Measurements from ENCODE around the gene CRX. TPM values are rescaled to one million over a fixed set of nuclear protein-coding genes. Genes with fewer than 3 reads are reported as not detected.

Gene CRX
- total RNA-seq, 1 experiment from 2014 or later, result not detected

GRCh38 chr19:47886010-47886559 lies 64.3 kb downstream of the CRX start, which contains the start of gene SULT2A1:
Gene SULT2A1, minus strand, starts transcription at chr19:47886315. Its CDS starts 58 bp downstream, at chr19:47886257.
- Histone ChIP-seq H3K27ac (no peak within 1 kb of the TSS), H3K27me3 (ENCODE audit: insufficient read depth, low read depth) (peaks cover 80% of the 10 kb centered on the region), H2AFZ (no peak within 1 kb of the TSS), H3F3A (ENCODE audit: insufficient read depth, low read depth) (0 out of 2 replicates have a peak, but pooled peaks cover 6% of the 10 kb centered on the region), H3K9me3 (ENCODE audit: insufficient read depth, low read depth) (no peaks in the 10 kb centered on the region), H3K4me3 (no peak within 1 kb of the TSS), H3K4me2 (no peak within 1 kb of the TSS; the same call in 1 of the 2 replicates), H3K36me3 (ENCODE audit: low read depth) (no peaks in the 10 kb centered on the region), H3K9me2 (ENCODE audit: insufficient read depth) (no peaks in the 10 kb centered on the region), H3K79me2 (ENCODE audit: low read depth) (no peaks in the 10 kb centered on the region), H3K4me1 (replicated peaks; ENCODE audit: insufficient read depth) (no peaks in the 10 kb centered on the region), H4K20me1 (ENCODE audit: insufficient read depth) (no peaks in the 10 kb centered on the region)
- DNase-seq, result no peak
- TF ChIP-seq EZH2 (IDR thresholded peaks at IDR 0.05; ENCODE audit: low read depth), result no peak
- TF ChIP-seq CTCF (conservative IDR thresholded peaks at IDR 0.05), result no peak
- ChIA-PET CTCF (interaction anchor here (0.5 kb wide), 1 partner anchor 188 kb away, joined by 5 read pairs; no protein-coding TSS in a partner anchor), POLR2A (ENCODE audit: unreplicated experiment) (interaction anchor here (0.6 to 0.9 kb wide), 2 partner anchors 70 to 140 kb away, joined by 3 to 10 read pairs; no protein-coding TSS in a partner anchor)
- intact Hi-C loops (cut with micrococcal nuclease; ENCODE audit: unreplicated experiment), result no loop called here
- no TSS peak for BruUV-seq (replicated peaks)

- no peaks in the 10 kb centered on the region for H3K4me1 ChIP-seq (replicated peaks; ENCODE audit: insufficient read depth)
Measured at GRCh38 chr19:47890865-47891621, 69.3 kb downstream of the CRX start.

GRCh38 chr19:47891622-47891922 lies 69.8 kb downstream of the CRX start:
- no peak overlapping the region for H2AFZ ChIP-seq
- peaks cover 62% of the 10 kb centered on the region for H3K27me3 ChIP-seq (ENCODE audit: insufficient read depth, low read depth)
- CTCF ChIA-PET, result no interaction called here
- no peak for DNase-seq
- no peaks in the 10 kb centered on the region for H3K9me2 ChIP-seq (ENCODE audit: insufficient read depth)
- H3F3A ChIP-seq (ENCODE audit: insufficient read depth, low read depth), result no peaks in the 10 kb centered on the region; the same call in 1 of the 2 replicates
- intact Hi-C loops (cut with micrococcal nuclease; ENCODE audit: unreplicated experiment), result no loop called here
- POLR2A ChIA-PET (ENCODE audit: unreplicated experiment), result no interaction called here
- H3K79me2 ChIP-seq (ENCODE audit: low read depth), result no peaks in the 10 kb centered on the region
- H3K9me3 ChIP-seq (ENCODE audit: insufficient read depth, low read depth), result peaks cover 8% of the 10 kb centered on the region; the same call in 1 of the 2 replicates
- no peaks in the 10 kb centered on the region for H4K20me1 ChIP-seq (ENCODE audit: insufficient read depth)
- no peak overlapping the region for H3K4me2 ChIP-seq
- no peaks in the 10 kb centered on the region for H3K4me1 ChIP-seq (replicated peaks; ENCODE audit: insufficient read depth)
- no TSS peak for BruUV-seq (replicated peaks)
- H3K27ac ChIP-seq, result no peak overlapping the region
- no peak for TF ChIP-seq CTCF (conservative IDR thresholded peaks at IDR 0.05)
- TF ChIP-seq EZH2 (IDR thresholded peaks at IDR 0.05; ENCODE audit: low read depth), result no peak
- H3K4me3 ChIP-seq, result no peak overlapping the region
- no peaks in the 10 kb centered on the region for H3K36me3 ChIP-seq (ENCODE audit: low read depth)

More at GRCh38 chr19:47890865-47891621, 69.3 kb downstream of the CRX start:
- ChIA-PET POLR2A (ENCODE audit: unreplicated experiment) (no interaction called here), CTCF (no interaction called here)
- DNase-seq, result no peak
- no peaks in the 10 kb centered on the region for H3K36me3 ChIP-seq (ENCODE audit: low read depth)
- intact Hi-C loops (cut with micrococcal nuclease; ENCODE audit: unreplicated experiment), result no loop called here
- no peak for TF ChIP-seq CTCF (conservative IDR thresholded peaks at IDR 0.05)
- TF ChIP-seq EZH2 (IDR thresholded peaks at IDR 0.05; ENCODE audit: low read depth), result no peak
- no TSS peak for BruUV-seq (replicated peaks)
- H3F3A ChIP-seq (ENCODE audit: insufficient read depth, low read depth), result no peaks in the 10 kb centered on the region; the same call in 1 of the 2 replicates
- no peaks in the 10 kb centered on the region for H3K79me2 ChIP-seq (ENCODE audit: low read depth)
- no peak overlapping the region for H3K4me2 ChIP-seq
- H3K4me3 ChIP-seq, result no peak overlapping the region
- H3K27me3 ChIP-seq (ENCODE audit: insufficient read depth, low read depth), result peaks cover 62% of the 10 kb centered on the region
- no peak overlapping the region for H2AFZ ChIP-seq
- H4K20me1 ChIP-seq (ENCODE audit: insufficient read depth), result no peaks in the 10 kb centered on the region
- no peak overlapping the region for H3K27ac ChIP-seq
- peaks cover 5% of the 10 kb centered on the region; the same call in 1 of the 2 replicates for H3K9me3 ChIP-seq (ENCODE audit: insufficient read depth, low read depth)
- H3K9me2 ChIP-seq (ENCODE audit: insufficient read depth), result no peaks in the 10 kb centered on the region
